Esophagus muscularis mucosa (tissue), 4 donors: ENCODE data around the gene PTPRD.

Source experiments
- EP300 ChIP-seq: sonication (generic); formaldehyde crosslinking; IDR thresholded peaks from one replicate; pipeline ENCODE4 v1.6.1; 2017; ENCODE audit warnings: antibody characterized with exemption
- POLR2A ChIP-seq: fragments of 450-650 bp; IDR thresholded peaks from one replicate; pipeline ENCODE4 v1.6.1; 2017; ENCODE audit warnings: antibody characterized with exemption, moderate library complexity, mild to moderate bottlenecking, low read depth
- POLR2AphosphoS5 ChIP-seq, 2 donors: sonication (generic); formaldehyde crosslinking; IDR thresholded peaks; one replicate each; pipeline ENCODE4 v1.6.1; 2017; ENCODE audit warnings: antibody characterized with exemption in 2 of 2
- TF ChIP-seq, protein P1 (sequence below), 3 experiments: fragments of 200-600 bp in 2 of 3; fragments of 450-650 bp in 1 of 3; sonication (generic) in 2 of 3; IDR thresholded peaks; one replicate each; pipeline ENCODE4 v1.5.1; 2017 to 2019; ENCODE audit warnings: antibody characterized with exemption in 3 of 3, mild to moderate bottlenecking in 2 of 3, moderate library complexity in 1 of 3

DNA sequence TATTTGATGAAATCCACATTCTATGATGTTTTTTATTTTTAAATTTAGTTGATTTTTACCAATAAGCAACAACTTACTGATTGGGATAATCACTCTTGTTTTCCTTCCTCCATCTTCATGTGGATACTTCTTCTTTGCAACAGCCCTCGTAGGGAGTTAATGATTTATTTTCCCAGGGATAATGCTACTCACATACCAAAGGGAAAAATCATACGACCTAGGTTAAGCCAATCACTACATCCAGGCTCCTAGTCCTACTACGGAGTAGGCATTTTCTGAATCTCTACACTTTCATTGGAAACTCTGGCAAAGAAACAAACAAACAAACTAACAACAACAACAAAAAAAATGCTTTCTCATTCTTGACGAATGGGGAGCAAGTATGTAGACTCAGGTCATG, 663.4 kb downstream of the PTPRD start:
- no peak for TF ChIP-seq POLR2A
- TF ChIP-seq, protein P1, sequence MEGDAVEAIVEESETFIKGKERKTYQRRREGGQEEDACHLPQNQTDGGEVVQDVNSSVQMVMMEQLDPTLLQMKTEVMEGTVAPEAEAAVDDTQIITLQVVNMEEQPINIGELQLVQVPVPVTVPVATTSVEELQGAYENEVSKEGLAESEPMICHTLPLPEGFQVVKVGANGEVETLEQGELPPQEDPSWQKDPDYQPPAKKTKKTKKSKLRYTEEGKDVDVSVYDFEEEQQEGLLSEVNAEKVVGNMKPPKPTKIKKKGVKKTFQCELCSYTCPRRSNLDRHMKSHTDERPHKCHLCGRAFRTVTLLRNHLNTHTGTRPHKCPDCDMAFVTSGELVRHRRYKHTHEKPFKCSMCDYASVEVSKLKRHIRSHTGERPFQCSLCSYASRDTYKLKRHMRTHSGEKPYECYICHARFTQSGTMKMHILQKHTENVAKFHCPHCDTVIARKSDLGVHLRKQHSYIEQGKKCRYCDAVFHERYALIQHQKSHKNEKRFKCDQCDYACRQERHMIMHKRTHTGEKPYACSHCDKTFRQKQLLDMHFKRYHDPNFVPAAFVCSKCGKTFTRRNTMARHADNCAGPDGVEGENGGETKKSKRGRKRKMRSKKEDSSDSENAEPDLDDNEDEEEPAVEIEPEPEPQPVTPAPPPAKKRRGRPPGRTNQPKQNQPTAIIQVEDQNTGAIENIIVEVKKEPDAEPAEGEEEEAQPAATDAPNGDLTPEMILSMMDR (IDR thresholded peaks at IDR 0.05): no peak
- no peak for TF ChIP-seq POLR2AphosphoS5 (IDR thresholded peaks at IDR 0.05)
- no peak for TF ChIP-seq EP300
